Mucosa of rectum (tissue), 2 donors: ENCODE measurements around the gene ARHGAP10.
"Not testable (repeated sequence)": the region's sequence is repeated elsewhere in the genome, so short reads cannot be mapped to it uniquely, and the experiment has no call there.

Experiments used
- H3K27ac ChIP-seq, 2 donors: one replicate each; pipeline ENCODE4 v1.7.0; 2013; ENCODE audit warnings: inconsistent platforms in 2 of 2, low read depth in 2 of 2, low read length in 2 of 2
- H3K27me3 ChIP-seq, 2 donors: one replicate each; pipeline ENCODE4 v1.7.0; 2013; ENCODE audit warnings: low read length in 2 of 2; ENCODE audit not compliant: control insufficient read depth in 2 of 2, insufficient read depth in 2 of 2
- H3K36me3 ChIP-seq, 2 donors: one replicate each; pipeline ENCODE4 v1.7.0; 2013; ENCODE audit warnings: low read length in 2 of 2; ENCODE audit not compliant: control insufficient read depth in 2 of 2, insufficient read depth in 2 of 2
- H3K4me1 ChIP-seq, 2 donors: one replicate each; pipeline ENCODE4 v1.7.0; 2013; ENCODE audit warnings: low read length in 2 of 2, mild to moderate bottlenecking in 1 of 2; ENCODE audit not compliant: control insufficient read depth in 2 of 2, insufficient read depth in 2 of 2
- H3K4me3 ChIP-seq, 2 donors: one replicate each; pipeline ENCODE4 v1.7.0; 2013; ENCODE audit warnings: low read length in 2 of 2
- H3K9ac ChIP-seq, 2 donors: one replicate each; pipeline ENCODE4 v1.7.0; 2013; ENCODE audit warnings: low read length in 2 of 2, low read depth in 1 of 2, mild to moderate bottlenecking in 1 of 2
- H3K9me3 ChIP-seq, 2 donors: one replicate each; pipeline ENCODE4 v1.7.0; 2013; ENCODE audit warnings: low read length in 2 of 2; ENCODE audit not compliant: control insufficient read depth in 2 of 2
- donor health status: healthy.
- donor health status: Normal muscosa, but diverticular disease.

ARHGAP10 gene

GRCh38 chr4:148081745-148082144 is 349.9 kb downstream of the ARHGAP10 start:
- Histone ChIP-seq H3K4me1 (no peaks in the 10 kb centered on the region), H3K9ac (no peak overlapping the region), H3K36me3 (peaks cover 32 to 39% of the 10 kb centered on the region in 2 donors), H3K9me3 (no peaks in the 10 kb centered on the region), H3K27ac (no peak overlapping the region), H3K4me3 (no peak overlapping the region), H3K27me3 (no peaks in the 10 kb centered on the region)

GRCh38 chr4:148083073-148083472 is 351.2 kb downstream of the ARHGAP10 start:
- not testable (repeated sequence) for H3K4me1 ChIP-seq, H3K9ac ChIP-seq, H3K27me3 ChIP-seq, H3K4me3 ChIP-seq, H3K27ac ChIP-seq, H3K9me3 ChIP-seq
- H3K36me3 ChIP-seq = peaks cover 22 to 27% of the 10 kb centered on the region in 2 donors

GRCh38 chr4:148089624-148090023 is 357.7 kb downstream of the ARHGAP10 start:
- no peaks in the 10 kb centered on the region for H3K9me3 ChIP-seq
- H3K4me3 ChIP-seq = no peak overlapping the region
- H3K36me3 ChIP-seq = peaks cover 11 to 14% of the 10 kb centered on the region in 2 donors
- no peak overlapping the region for H3K9ac ChIP-seq
- no peaks in the 10 kb centered on the region for H3K27me3 ChIP-seq
- no peaks in the 10 kb centered on the region for H3K4me1 ChIP-seq
- no peak overlapping the region for H3K27ac ChIP-seq

- Histone ChIP-seq H3K9ac (no peak overlapping the region), H3K27ac (no peak overlapping the region), H3K4me3 (no peak overlapping the region), H3K27me3 (no peaks in the 10 kb centered on the region), H3K9me3 (no peaks in the 10 kb centered on the region), H3K4me1 (no peaks in the 10 kb centered on the region), H3K36me3 (peaks cover 13 to 14% of the 10 kb centered on the region in 2 donors)
These were observed 358.1 kb downstream of the ARHGAP10 start for GRCh38 chr4:148090029-148090428.

- H3K9ac ChIP-seq = no peak overlapping the region
- peaks cover 18 to 19% of the 10 kb centered on the region in 2 donors for H3K36me3 ChIP-seq
- no peak overlapping the region for H3K27ac ChIP-seq
These were observed 358.9 kb downstream of the ARHGAP10 start for GRCh38 chr4:148090503-148091476.

GRCh38 chr4:148091896-148092295 is 360.0 kb downstream of the ARHGAP10 start:
- Histone ChIP-seq H3K27ac (no peak overlapping the region), H3K9ac (no peak overlapping the region), H3K4me3 (no peak overlapping the region), H3K9me3 (no peaks in the 10 kb centered on the region), H3K4me1 (no peaks in the 10 kb centered on the region), H3K27me3 (no peaks in the 10 kb centered on the region), H3K36me3 (peaks cover 18 to 22% of the 10 kb centered on the region in 2 donors)

More at GRCh38 chr4:148090503-148091476, 358.9 kb downstream of the ARHGAP10 start:
- H3K4me3 ChIP-seq = no peak overlapping the region
- no peaks in the 10 kb centered on the region for H3K9me3 ChIP-seq
- H3K27me3 ChIP-seq = no peaks in the 10 kb centered on the region
- no peaks in the 10 kb centered on the region for H3K4me1 ChIP-seq

- H3K9ac ChIP-seq = no peak overlapping the region
- H3K27ac ChIP-seq = no peak overlapping the region
- no peaks in the 10 kb centered on the region for H3K4me1 ChIP-seq
- peaks cover 18 to 26% of the 10 kb centered on the region in 2 donors for H3K36me3 ChIP-seq
- H3K27me3 ChIP-seq = no peaks in the 10 kb centered on the region
- no peak overlapping the region for H3K4me3 ChIP-seq
- no peaks in the 10 kb centered on the region for H3K9me3 ChIP-seq
These were observed 360.6 kb downstream of the ARHGAP10 start for GRCh38 chr4:148092316-148093014.

- H3K4me3 ChIP-seq = no peak overlapping the region
These were observed 361.2 kb downstream of the ARHGAP10 start for GRCh38 chr4:148093065-148093464.

GRCh38 chr4:148094149-148094548 is 362.3 kb downstream of the ARHGAP10 start:
- no peak overlapping the region for H3K27ac ChIP-seq
- no peak overlapping the region for H3K4me3 ChIP-seq
- no peaks in the 10 kb centered on the region for H3K27me3 ChIP-seq
- no peak overlapping the region for H3K9ac ChIP-seq
- no peaks in the 10 kb centered on the region for H3K4me1 ChIP-seq
- peaks cover 20 to 34% of the 10 kb centered on the region in 2 donors for H3K36me3 ChIP-seq
- H3K9me3 ChIP-seq = no peaks in the 10 kb centered on the region

More at GRCh38 chr4:148093065-148093464, 361.2 kb downstream of the ARHGAP10 start:
- Histone ChIP-seq H3K27me3 (no peaks in the 10 kb centered on the region), H3K9me3 (no peaks in the 10 kb centered on the region), H3K27ac (no peak overlapping the region), H3K4me1 (no peaks in the 10 kb centered on the region), H3K9ac (no peak overlapping the region), H3K36me3 (peaks cover 18 to 30% of the 10 kb centered on the region in 2 donors)

GRCh38 chr4:148095346-148095923 is 363.5 kb downstream of the ARHGAP10 start:
- no peak overlapping the region for H3K4me3 ChIP-seq
- H3K9me3 ChIP-seq = no peaks in the 10 kb centered on the region
- no peak overlapping the region for H3K27ac ChIP-seq
- H3K9ac ChIP-seq = no peak overlapping the region
- peaks cover 23 to 31% of the 10 kb centered on the region in 2 donors for H3K36me3 ChIP-seq
- H3K4me1 ChIP-seq = no peaks in the 10 kb centered on the region
- H3K27me3 ChIP-seq = no peaks in the 10 kb centered on the region
